Measurements from ENCODE around the gene KLHL11. TPM values are rescaled to one million over a fixed set of nuclear protein-coding genes. Genes with fewer than 3 reads are reported as not detected.

The KLHL11 gene
- total RNA-seq, 2 experiments from 2014 or later, result 13.6 to 14.8 TPM

GRCh38 chr17:41806685-41807445 lies 58.4 kb downstream of the KLHL11 start:
- ATAC-seq (ENCODE audit: low read depth), result no peak
- no peak for DNase-seq
- Mint-ChIP-seq H3K27me3 (no peaks in the 10 kb centered on the region), H3K4me1 (peaks cover 6% of the 10 kb centered on the region), H3K36me3 (no peaks in the 10 kb centered on the region), H3K27ac (no peak overlapping the region), H3K9me3 (no peaks in the 10 kb centered on the region), H3K4me3 (no peak overlapping the region)
- POLR2A ChIA-PET, result interaction anchor here (0.6 kb wide), 1 partner anchor 124 kb away, joined by 3 read pairs; the partner anchor contains the start of gene ODAD4

Other genes with a start within 250 kb of the KLHL11 start
- not detected for gene KRT17, start 240.8 kb downstream of the KLHL11 start, total RNA-seq
- 100 to 1,000 TPM; 682 to 723 TPM for gene EIF1, start 176.5 kb downstream of the KLHL11 start, total RNA-seq
- not detected for gene GAST, start 153.1 kb downstream of the KLHL11 start, total RNA-seq
- under 1 TPM in 1 of 2 experiments, not detected in 1; 0.14 TPM for gene HAP1, start 130.8 kb downstream of the KLHL11 start, total RNA-seq
- gene JUP, start 78.7 kb downstream of the KLHL11 start, total RNA-seq, result 10 to 100 TPM; 10.1 to 12.8 TPM
- gene P3H4, start 53.5 kb downstream of the KLHL11 start, total RNA-seq, result 1 to 10 TPM; 3.2 to 3.7 TPM
- gene FKBP10, start 52.4 kb downstream of the KLHL11 start, total RNA-seq, result under 1 TPM; 0.53 to 0.94 TPM
- gene NT5C3B, start 29.2 kb downstream of the KLHL11 start, total RNA-seq, result 10 to 100 TPM; 30.1 to 35.4 TPM
- not detected for gene KLHL10, start 27.6 kb downstream of the KLHL11 start, total RNA-seq
- 100 to 1,000 TPM; 142 to 153 TPM for gene ACLY, start 53.5 kb upstream of the KLHL11 start, total RNA-seq
- gene ODAD4, start 65.2 kb upstream of the KLHL11 start, total RNA-seq, result under 1 TPM; 0.65 to 0.72 TPM
- 10 to 100 TPM; 75.8 to 83.0 TPM for gene CNP, start 101.4 kb upstream of the KLHL11 start, total RNA-seq
- 10 to 100 TPM; 86.7 to 93.7 TPM for gene DNAJC7, start 152.0 kb upstream of the KLHL11 start, total RNA-seq
- gene NKIRAS2, start 154.7 kb upstream of the KLHL11 start, total RNA-seq, result 10 to 100 TPM; 19.8 to 27.2 TPM
- under 1 TPM; 0.53 to 0.91 TPM for gene C17orf113, start 185.2 kb upstream of the KLHL11 start, total RNA-seq
- under 1 TPM; 0.40 to 0.58 TPM for gene ZNF385C, start 233.1 kb upstream of the KLHL11 start, total RNA-seq
- 10 to 100 TPM; 68.7 to 77.6 TPM for gene DHX58, start 247.3 kb upstream of the KLHL11 start, total RNA-seq